Nephron (organoid): ENCODE results near the gene HEY2.
A peak's percentile ranks its signal among the peaks of the same experiment; 100 is the strongest.

Source experiments
- H3K27ac Mint-ChIP-seq, 3 experiments: 2 replicates each; pipeline ENCODE4 v1.8.0; 2020; ENCODE audit warnings: mixed read lengths in 3 of 3, mild to moderate bottlenecking in 2 of 3, moderate library complexity in 1 of 3
- H3K27me3 Mint-ChIP-seq: 2 replicates; pipeline ENCODE4 v1.8.0; 2021; ENCODE audit warnings: low read depth, mild to moderate bottlenecking, moderate library complexity, mixed read lengths
- H3K36me3 Mint-ChIP-seq: 2 replicates; pipeline ENCODE4 v1.8.0; 2020; ENCODE audit warnings: low read depth, mixed read lengths
- H3K4me1 Mint-ChIP-seq: 2 replicates; pipeline ENCODE4 v1.8.0; 2020; ENCODE audit warnings: mixed read lengths
- H3K4me3 Mint-ChIP-seq, 3 experiments: 2 replicates each; pipeline ENCODE4 v1.8.0; 2020; ENCODE audit warnings: mild to moderate bottlenecking in 3 of 3, mixed read lengths in 3 of 3, moderate library complexity in 2 of 3
- H3K9me3 Mint-ChIP-seq: 2 replicates; pipeline ENCODE4 v1.8.0; 2020; ENCODE audit warnings: mixed read lengths
- TF ChIP-seq, protein P1 (sequence below), 3 experiments: fragments of 200-600 bp; sonication (generic); IDR thresholded peaks; one replicate each; pipeline ENCODE4 v1.5.0; 2021; ENCODE audit warnings: antibody characterized with exemption in 3 of 3; ENCODE audit not compliant: unreplicated experiment in 3 of 3

Gene HEY2

DNA sequence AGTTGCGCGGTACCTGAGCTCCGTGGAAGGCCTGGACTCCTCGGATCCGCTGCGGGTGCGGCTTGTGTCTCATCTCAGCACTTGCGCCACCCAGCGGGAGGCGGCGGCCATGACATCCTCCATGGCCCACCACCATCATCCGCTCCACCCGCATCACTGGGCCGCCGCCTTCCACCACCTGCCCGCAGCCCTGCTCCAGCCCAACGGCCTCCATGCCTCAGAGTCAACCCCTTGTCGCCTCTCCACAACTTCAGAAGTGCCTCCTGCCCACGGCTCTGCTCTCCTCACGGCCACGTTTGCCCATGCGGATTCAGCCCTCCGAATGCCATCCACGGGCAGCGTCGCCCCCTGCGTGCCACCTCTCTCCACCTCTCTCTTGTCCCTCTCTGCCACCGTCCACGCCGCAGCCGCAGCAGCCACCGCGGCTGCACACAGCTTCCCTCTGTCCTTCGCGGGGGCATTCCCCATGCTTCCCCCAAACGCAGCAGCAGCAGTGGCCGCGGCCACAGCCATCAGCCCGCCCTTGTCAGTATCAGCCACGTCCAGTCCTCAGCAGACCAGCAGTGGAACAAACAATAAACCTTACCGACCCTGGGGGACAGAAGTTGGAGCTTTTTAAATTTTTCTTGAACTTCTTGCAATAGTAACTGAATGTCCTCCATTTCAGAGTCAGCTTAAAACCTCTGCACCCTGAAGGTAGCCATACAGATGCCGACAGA is 9.9 kb downstream of the HEY2 start:
- H3K27ac Mint-ChIP-seq = no peak overlapping the region
- H3K36me3 Mint-ChIP-seq = peaks cover 16% of the 10 kb centered on the region
- TF ChIP-seq, protein P1, sequence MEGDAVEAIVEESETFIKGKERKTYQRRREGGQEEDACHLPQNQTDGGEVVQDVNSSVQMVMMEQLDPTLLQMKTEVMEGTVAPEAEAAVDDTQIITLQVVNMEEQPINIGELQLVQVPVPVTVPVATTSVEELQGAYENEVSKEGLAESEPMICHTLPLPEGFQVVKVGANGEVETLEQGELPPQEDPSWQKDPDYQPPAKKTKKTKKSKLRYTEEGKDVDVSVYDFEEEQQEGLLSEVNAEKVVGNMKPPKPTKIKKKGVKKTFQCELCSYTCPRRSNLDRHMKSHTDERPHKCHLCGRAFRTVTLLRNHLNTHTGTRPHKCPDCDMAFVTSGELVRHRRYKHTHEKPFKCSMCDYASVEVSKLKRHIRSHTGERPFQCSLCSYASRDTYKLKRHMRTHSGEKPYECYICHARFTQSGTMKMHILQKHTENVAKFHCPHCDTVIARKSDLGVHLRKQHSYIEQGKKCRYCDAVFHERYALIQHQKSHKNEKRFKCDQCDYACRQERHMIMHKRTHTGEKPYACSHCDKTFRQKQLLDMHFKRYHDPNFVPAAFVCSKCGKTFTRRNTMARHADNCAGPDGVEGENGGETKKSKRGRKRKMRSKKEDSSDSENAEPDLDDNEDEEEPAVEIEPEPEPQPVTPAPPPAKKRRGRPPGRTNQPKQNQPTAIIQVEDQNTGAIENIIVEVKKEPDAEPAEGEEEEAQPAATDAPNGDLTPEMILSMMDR (IDR thresholded peaks at IDR 0.05; ENCODE audit: unreplicated experiment in 3 of 3) = peak in 1 of 3 experiments; percentile 16
- peaks cover 6% of the 10 kb centered on the region for H3K27me3 Mint-ChIP-seq
- H3K4me3 Mint-ChIP-seq = no peak overlapping the region
- no peaks in the 10 kb centered on the region for H3K4me1 Mint-ChIP-seq
- H3K9me3 Mint-ChIP-seq = no peaks in the 10 kb centered on the region

- TF ChIP-seq, protein P1 (IDR thresholded peaks at IDR 0.05; ENCODE audit: unreplicated experiment in 3 of 3) = no peak
- no peak overlapping the region for H3K4me3 Mint-ChIP-seq
- peaks cover 6% of the 10 kb centered on the region for H3K27me3 Mint-ChIP-seq
- H3K9me3 Mint-ChIP-seq = no peaks in the 10 kb centered on the region
- H3K27ac Mint-ChIP-seq = no peak overlapping the region
- peaks cover 11% of the 10 kb centered on the region for H3K36me3 Mint-ChIP-seq
- H3K4me1 Mint-ChIP-seq = no peaks in the 10 kb centered on the region
These were observed 10.6 kb downstream of the HEY2 start for GRCh38 chr6:125759959-125760457.

DNA sequence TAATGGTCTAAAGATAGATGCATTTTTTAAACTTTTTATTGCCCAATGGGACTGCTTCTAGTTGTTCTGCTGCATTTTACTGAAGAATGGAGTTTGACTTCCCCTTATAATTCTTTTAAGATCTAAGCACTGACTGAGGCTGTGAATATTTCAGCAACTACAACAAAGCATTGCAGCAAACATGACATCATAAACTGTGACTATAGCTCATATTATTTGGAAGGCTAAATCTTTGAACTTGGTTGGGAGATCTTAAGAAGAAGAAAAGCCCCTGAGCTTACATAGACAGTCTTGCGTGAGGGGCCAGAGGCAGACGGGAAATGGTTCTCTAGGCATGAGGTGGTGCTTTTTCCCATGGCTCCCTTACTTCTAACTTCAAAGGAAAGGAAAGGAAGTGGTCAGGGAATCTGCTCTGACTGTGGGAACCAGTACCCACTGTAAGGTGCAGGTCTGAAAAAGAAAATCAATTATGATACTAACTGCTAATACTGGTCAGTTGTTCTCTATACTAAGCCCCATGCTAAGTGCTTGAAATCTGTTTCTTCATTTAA is 14.8 kb downstream of the HEY2 start:
- TF ChIP-seq, protein P1 (IDR thresholded peaks at IDR 0.05; ENCODE audit: unreplicated experiment in 3 of 3) = no peak
- Mint-ChIP-seq H3K36me3 (peaks cover 7% of the 10 kb centered on the region), H3K4me1 (no peaks in the 10 kb centered on the region), H3K9me3 (no peaks in the 10 kb centered on the region), H3K27ac (no peak overlapping the region), H3K27me3 (peaks cover 3% of the 10 kb centered on the region), H3K4me3 (no peak overlapping the region)

GRCh38 chr6:125765944-125766343 is 16.5 kb downstream of the HEY2 start:
- H3K27me3 Mint-ChIP-seq = peaks cover 3% of the 10 kb centered on the region
- TF ChIP-seq, protein P1 (IDR thresholded peaks at IDR 0.05; ENCODE audit: unreplicated experiment in 3 of 3) = no peak
- H3K4me1 Mint-ChIP-seq = no peaks in the 10 kb centered on the region
- H3K27ac Mint-ChIP-seq = no peak overlapping the region
- peaks cover 3% of the 10 kb centered on the region for H3K36me3 Mint-ChIP-seq
- no peaks in the 10 kb centered on the region for H3K9me3 Mint-ChIP-seq
- H3K4me3 Mint-ChIP-seq = no peak overlapping the region

DNA sequence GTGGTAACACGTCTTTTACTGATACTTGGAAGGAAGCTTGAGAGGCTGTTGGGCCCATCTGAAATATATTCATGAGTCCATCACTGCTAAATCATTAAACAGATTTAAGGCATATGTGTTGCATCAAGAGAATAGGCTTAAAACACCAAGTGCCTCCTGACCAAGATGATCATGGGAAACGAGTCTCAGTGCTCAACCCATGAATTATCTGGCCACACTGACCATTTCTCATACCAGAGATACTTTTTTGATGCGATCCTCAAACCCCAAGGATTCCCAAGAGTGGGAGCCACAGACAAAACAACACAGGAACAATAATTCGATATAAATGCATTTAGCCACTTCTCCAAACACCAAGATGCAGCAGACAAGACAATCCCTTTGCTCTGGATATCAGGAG is 17.2 kb downstream of the HEY2 start:
- Mint-ChIP-seq H3K27me3 (peaks cover 3% of the 10 kb centered on the region), H3K36me3 (peaks cover under 1% of the 10 kb centered on the region), H3K4me1 (no peaks in the 10 kb centered on the region), H3K27ac (no peak overlapping the region), H3K9me3 (no peaks in the 10 kb centered on the region), H3K4me3 (no peak overlapping the region)
- TF ChIP-seq, protein P1 (IDR thresholded peaks at IDR 0.05; ENCODE audit: unreplicated experiment in 3 of 3) = no peak
